ENCODE results near the gene ODC1.

DNA sequence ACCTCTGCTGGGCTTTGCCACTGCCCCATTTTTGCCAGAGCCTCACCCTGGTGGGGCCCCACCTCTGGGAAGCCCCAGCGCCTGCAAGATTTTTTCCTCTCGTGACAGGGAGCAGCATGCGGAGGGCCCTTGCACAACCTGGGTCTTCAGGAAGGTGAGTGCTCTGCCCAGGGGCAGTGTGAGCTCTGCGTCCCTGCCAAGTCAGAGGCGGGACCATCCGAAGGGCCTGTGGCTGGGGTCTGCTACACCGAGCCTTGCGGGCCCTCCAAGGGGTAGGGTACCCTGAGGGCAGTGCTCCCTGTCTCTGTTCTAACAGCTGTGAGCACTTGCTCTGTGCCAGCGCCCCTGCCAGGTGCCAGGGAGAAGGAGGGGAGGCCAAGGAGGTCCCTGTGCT is 5.8 kb upstream of the ODC1 start:
- TF ChIP-seq CTCF (IDR thresholded peaks at IDR 0.05) = no peak
- no peak for TF ChIP-seq POLR2A (IDR thresholded peaks at IDR 0.05)

Measured in uterus (tissue), 2 donors.